ENCODE results near the gene PCBP2. TPM values are rescaled to one million over a fixed set of nuclear protein-coding genes. Genes with fewer than 3 reads are reported as not detected.

PCBP2 gene
- total RNA-seq, 1 donor from 2014 or later = 153 TPM

GRCh38 chr12:53466640-53467039, 14.7 kb downstream of the PCBP2 start:
- no peak for DNase-seq (ENCODE audit: low read depth)
- TF ChIP-seq CTCF (conservative IDR thresholded peaks at IDR 0.05; ENCODE audit: low read depth, low read length) = no peak
- no peak overlapping the region for H3K4me3 ChIP-seq (ENCODE audit: low read depth, low read length)

DNA sequence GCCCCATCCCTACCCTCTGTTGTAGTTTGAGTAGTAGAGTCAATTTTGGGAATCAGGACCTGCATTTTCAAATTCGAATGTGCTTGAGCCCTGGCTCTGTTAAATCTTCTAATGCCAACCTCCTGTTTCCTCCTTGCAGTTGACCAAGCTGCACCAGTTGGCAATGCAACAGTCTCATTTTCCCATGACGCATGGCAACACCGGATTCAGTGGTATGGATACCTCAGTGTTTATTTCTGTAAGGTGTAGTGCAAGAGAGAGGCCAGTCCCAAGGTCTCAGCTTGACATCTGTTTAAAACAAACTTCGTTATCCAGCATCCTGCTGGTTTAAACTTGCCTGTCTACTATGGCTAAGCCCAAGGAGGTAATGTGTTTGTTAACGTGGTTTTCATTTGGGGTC, 15.2 kb downstream of the PCBP2 start:
- no peak for TF ChIP-seq CTCF (conservative IDR thresholded peaks at IDR 0.05; ENCODE audit: low read depth, low read length)
- H3K4me3 ChIP-seq (ENCODE audit: low read depth, low read length) = no peak overlapping the region
- DNase-seq (ENCODE audit: low read depth) = no peak

GRCh38 chr12:53467880-53468279, 16.0 kb downstream of the PCBP2 start:
- H3K4me3 ChIP-seq (ENCODE audit: low read depth, low read length) = no peak overlapping the region
- TF ChIP-seq CTCF (conservative IDR thresholded peaks at IDR 0.05; ENCODE audit: low read depth, low read length) = no peak
- DNase-seq (ENCODE audit: low read depth) = no peak

- H3K4me3 ChIP-seq (ENCODE audit: low read depth, low read length) = no peak overlapping the region
- DNase-seq (ENCODE audit: low read depth) = no peak
- TF ChIP-seq CTCF (conservative IDR thresholded peaks at IDR 0.05; ENCODE audit: low read depth, low read length) = no peak
These were observed 16.4 kb downstream of the PCBP2 start for GRCh38 chr12:53468282-53468681.

DNA sequence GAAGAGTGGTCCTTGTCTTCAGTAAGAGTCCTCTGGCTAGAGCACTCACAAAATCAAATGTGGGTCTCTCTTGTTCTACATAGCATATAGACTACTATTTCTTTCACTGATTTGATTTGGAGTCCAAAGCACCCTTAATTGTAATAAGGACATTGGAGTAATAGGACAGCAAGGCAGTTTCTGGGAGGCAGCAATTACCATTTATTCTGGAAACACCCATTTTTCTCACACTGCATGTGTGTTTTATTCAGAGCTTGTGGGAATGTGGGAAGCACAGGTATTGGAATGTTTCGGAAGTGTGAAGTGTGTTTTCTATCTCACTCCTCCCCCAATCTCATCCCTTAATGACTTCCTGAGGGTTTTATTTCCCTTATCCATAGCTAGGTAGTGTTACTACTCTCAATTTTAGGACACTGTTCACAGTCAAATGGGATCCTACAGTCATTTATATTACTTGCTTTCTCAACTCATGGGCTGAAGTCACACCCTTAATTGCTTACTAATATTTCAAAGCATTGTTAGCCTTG, 20.2 kb downstream of the PCBP2 start:
- H3K4me3 ChIP-seq (ENCODE audit: low read depth, low read length) = no peak overlapping the region
- no peak for TF ChIP-seq CTCF (conservative IDR thresholded peaks at IDR 0.05; ENCODE audit: low read depth, low read length)
- DNase-seq (ENCODE audit: low read depth) = no peak

DNA sequence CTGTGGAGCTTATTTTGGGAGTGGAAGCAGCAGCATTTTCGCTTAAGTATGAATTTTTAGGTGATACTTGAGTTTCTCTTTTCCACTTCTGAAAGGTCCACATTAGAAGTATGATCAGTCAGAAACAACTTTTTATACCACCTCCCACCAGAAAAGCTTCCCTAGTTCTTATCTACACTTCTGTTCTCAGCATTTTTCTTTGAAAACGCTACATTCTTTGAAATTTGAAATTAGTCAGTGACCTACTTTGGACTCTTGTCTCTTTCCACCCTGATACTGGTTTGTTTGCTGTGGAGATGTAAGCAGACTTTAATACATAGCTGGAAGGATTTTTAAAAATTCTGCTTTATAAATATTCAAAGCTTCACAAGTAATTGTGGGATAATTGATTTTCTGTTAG, 22.2 kb downstream of the PCBP2 start:
- H3K4me3 ChIP-seq (ENCODE audit: low read depth, low read length) = no peak overlapping the region
- no peak for TF ChIP-seq CTCF (conservative IDR thresholded peaks at IDR 0.05; ENCODE audit: low read depth, low read length)
- no peak for DNase-seq (ENCODE audit: low read depth)

DNA sequence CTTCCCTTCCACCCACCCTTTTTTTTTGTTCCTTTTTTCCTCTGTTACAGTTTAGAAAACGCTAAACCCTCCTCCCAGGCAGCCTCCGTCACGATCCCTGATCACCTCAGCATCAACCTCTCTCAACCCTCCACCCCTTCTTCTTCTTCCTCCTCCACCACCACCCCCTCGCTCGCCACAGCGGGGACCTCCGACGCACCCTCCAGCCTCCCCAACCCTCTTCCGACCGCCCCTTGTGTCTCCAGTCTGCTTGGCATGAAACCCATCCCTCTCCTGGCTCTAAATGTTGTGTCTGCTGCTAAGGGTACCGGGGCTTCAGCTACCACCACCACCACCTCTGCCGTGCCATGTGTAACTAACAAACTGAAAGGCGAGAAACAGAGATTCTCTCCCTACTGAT, 22.9 kb downstream of the PCBP2 start:
- TF ChIP-seq CTCF (conservative IDR thresholded peaks at IDR 0.05; ENCODE audit: low read depth, low read length) = no peak
- H3K4me3 ChIP-seq (ENCODE audit: low read depth, low read length) = no peak overlapping the region
- no peak for DNase-seq (ENCODE audit: low read depth)

Measured in epithelial cell of proximal tubule (primary cell).